Measurements from ENCODE around the gene ZFYVE26.

DNA sequence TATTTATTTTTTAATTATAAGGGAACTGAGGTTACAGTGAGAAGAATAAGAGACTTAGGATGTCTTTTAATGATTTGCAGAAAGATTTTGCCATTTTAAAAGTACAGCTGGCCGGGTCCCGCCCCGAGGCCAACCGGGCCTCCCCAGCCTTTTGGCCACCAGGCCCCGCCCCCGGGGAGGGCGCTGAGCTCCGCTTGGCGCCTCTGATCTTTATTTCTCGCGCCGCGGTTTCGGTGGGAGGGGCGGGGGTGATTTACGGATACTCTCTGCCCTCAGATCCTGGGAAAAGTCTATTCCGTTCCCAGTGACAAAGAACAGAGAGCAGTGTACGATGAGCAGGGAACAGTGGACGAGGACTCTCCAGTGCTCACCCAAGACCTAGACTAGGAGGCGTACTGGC, 17.7 kb downstream of the ZFYVE26 start:
- TF ChIP-seq, protein P1, sequence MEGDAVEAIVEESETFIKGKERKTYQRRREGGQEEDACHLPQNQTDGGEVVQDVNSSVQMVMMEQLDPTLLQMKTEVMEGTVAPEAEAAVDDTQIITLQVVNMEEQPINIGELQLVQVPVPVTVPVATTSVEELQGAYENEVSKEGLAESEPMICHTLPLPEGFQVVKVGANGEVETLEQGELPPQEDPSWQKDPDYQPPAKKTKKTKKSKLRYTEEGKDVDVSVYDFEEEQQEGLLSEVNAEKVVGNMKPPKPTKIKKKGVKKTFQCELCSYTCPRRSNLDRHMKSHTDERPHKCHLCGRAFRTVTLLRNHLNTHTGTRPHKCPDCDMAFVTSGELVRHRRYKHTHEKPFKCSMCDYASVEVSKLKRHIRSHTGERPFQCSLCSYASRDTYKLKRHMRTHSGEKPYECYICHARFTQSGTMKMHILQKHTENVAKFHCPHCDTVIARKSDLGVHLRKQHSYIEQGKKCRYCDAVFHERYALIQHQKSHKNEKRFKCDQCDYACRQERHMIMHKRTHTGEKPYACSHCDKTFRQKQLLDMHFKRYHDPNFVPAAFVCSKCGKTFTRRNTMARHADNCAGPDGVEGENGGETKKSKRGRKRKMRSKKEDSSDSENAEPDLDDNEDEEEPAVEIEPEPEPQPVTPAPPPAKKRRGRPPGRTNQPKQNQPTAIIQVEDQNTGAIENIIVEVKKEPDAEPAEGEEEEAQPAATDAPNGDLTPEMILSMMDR (IDR thresholded peaks at IDR 0.05): no peak
- TF ChIP-seq POLR2A (IDR thresholded peaks at IDR 0.05): no peak
